ENCODE results near the gene ABCE1.

DNA sequence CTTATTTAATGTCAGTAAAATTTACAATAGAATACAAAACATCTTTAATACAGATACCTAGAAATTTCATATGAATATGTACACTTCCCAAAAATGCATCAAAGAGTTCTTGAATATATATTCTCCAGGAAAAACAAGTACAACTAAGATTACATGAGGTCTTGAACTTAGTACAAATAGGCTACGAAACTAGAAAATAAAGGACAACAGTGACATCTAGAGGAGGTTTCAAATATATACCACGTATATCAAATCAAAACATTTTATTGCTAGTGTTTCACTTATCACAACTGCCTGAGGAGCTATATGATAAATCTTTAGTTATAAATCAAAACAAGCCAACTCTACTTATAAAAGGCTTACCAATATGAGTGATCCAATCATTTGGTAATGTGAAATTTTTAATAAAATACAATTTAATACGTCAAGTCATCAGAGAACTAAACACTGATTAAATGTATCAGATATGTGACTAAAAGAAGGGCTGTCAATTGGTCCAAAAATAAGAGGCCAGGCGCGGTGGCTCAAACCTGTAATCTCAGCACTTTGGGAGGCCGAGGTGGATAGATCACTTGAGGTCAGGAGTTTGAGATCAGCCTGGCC lies 36.7 kb upstream of the ABCE1 start:
- TF ChIP-seq, protein P1, sequence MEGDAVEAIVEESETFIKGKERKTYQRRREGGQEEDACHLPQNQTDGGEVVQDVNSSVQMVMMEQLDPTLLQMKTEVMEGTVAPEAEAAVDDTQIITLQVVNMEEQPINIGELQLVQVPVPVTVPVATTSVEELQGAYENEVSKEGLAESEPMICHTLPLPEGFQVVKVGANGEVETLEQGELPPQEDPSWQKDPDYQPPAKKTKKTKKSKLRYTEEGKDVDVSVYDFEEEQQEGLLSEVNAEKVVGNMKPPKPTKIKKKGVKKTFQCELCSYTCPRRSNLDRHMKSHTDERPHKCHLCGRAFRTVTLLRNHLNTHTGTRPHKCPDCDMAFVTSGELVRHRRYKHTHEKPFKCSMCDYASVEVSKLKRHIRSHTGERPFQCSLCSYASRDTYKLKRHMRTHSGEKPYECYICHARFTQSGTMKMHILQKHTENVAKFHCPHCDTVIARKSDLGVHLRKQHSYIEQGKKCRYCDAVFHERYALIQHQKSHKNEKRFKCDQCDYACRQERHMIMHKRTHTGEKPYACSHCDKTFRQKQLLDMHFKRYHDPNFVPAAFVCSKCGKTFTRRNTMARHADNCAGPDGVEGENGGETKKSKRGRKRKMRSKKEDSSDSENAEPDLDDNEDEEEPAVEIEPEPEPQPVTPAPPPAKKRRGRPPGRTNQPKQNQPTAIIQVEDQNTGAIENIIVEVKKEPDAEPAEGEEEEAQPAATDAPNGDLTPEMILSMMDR (conservative IDR thresholded peaks at IDR 0.05; ENCODE audit: low read length): peak; percentile 86
- no peak for TF ChIP-seq EZH2phosphoT487 (IDR thresholded peaks at IDR 0.05; ENCODE audit: borderline replicate concordance, low read depth, low read length)

All from OCI-LY7 (cell line).